ENCODE results near the gene WDR18. TPM values are rescaled to one million over a fixed set of nuclear protein-coding genes. Genes with fewer than 3 reads are reported as not detected.

WDR18 gene
- total RNA-seq, 1 donor from 2014 or later: 79.8 TPM

GRCh38 chr19:1041272-1041834 lies 57.2 kb downstream of the WDR18 start:
- DNase-seq (ENCODE audit: low read depth in 2 of 2): no peak

GRCh38 chr19:1041835-1042685 lies 57.9 kb downstream of the WDR18 start:
- DNase-seq (ENCODE audit: low read depth in 2 of 2): no peak

GRCh38 chr19:1042689-1043511 lies 58.8 kb downstream of the WDR18 start:
- DNase-seq (ENCODE audit: low read depth in 2 of 2): no peak

Other genes with a start within 250 kb of the WDR18 start
- gene MISP, start 233.2 kb upstream of the WDR18 start, total RNA-seq: not detected in 2 replicates
- gene PTBP1, start 186.9 kb upstream of the WDR18 start, total RNA-seq: 128 and 154 TPM in 2 replicates
- gene PLPPR3, start 162.4 kb upstream of the WDR18 start, total RNA-seq: 0.38 and 0.39 TPM in 2 replicates
- gene AZU1, start 156.5 kb upstream of the WDR18 start, total RNA-seq: not detected in 2 replicates
- not detected in 2 replicates for gene PRTN3, start 143.3 kb upstream of the WDR18 start, total RNA-seq
- gene ELANE, start 132.0 kb upstream of the WDR18 start, total RNA-seq: not detected in 2 replicates
- 2.2 and 2.5 TPM in 2 replicates for gene CFD, start 124.7 kb upstream of the WDR18 start, total RNA-seq
- gene MED16, start 91.2 kb upstream of the WDR18 start, total RNA-seq: 20.2 and 30.7 TPM in 2 replicates
- gene RNU6-9, start 90.9 kb upstream of the WDR18 start, total RNA-seq: not detected in 2 replicates
- gene R3HDM4, start 71.1 kb upstream of the WDR18 start, total RNA-seq: 29.4 and 47.7 TPM in 2 replicates
- gene KISS1R, start 67.0 kb upstream of the WDR18 start, total RNA-seq: under 0.01 TPM in 1 of 2 replicates, not detected in the other
- gene ARID3A, start 58.3 kb upstream of the WDR18 start, total RNA-seq: 4.2 and 7.2 TPM in 2 replicates
- 0.25 and 0.26 TPM in 2 replicates for gene GRIN3B, start 16.1 kb downstream of the WDR18 start, total RNA-seq
- 31.8 and 60.1 TPM in 2 replicates for gene TMEM259, start 36.8 kb downstream of the WDR18 start, total RNA-seq
- not detected in 2 replicates for gene RNU6-2, start 37.2 kb downstream of the WDR18 start, total RNA-seq
- 92.6 and 93.6 TPM in 2 replicates for gene CNN2, start 42.3 kb downstream of the WDR18 start, total RNA-seq
- 3.7 and 4.6 TPM in 2 replicates for gene ABCA7, start 55.8 kb downstream of the WDR18 start, total RNA-seq
- 13.5 and 24.6 TPM in 2 replicates for gene ARHGAP45, start 82.8 kb downstream of the WDR18 start, total RNA-seq
- gene POLR2E, start 111.0 kb downstream of the WDR18 start, total RNA-seq: 87.6 and 89.4 TPM in 2 replicates
- gene GPX4, start 119.6 kb downstream of the WDR18 start, total RNA-seq: 461 and 469 TPM in 2 replicates
- 14.8 and 29.0 TPM in 2 replicates for gene SBNO2, start 189.9 kb downstream of the WDR18 start, total RNA-seq
- gene STK11, start 221.4 kb downstream of the WDR18 start, total RNA-seq: 67.6 and 69.3 TPM in 2 replicates